ENCODE measurements around the gene SMIM28.
A peak's percentile ranks its signal among the peaks of the same experiment; 100 is the strongest.

The SMIM28 gene

GRCh38 chr6:138401960-138402837 is 24.5 kb downstream of the SMIM28 start:
- ChIA-PET CTCF (interaction anchor here (0.8 to 3.1 kb wide), 7 partner anchors 9 to 123 kb away, joined by 3 to 24 read pairs (median 4); partner anchors contain the start of gene SMIM28), POLR2A (no interaction called here)
- no peak for DNase-seq (ENCODE audit: extremely low spot score)
- no peak for TF ChIP-seq CTCF (IDR thresholded peaks at IDR 0.05; ENCODE audit: control extremely low read depth, extremely low read depth, low read depth, missing control alignments)

- CTCF ChIA-PET, result interaction anchor here (0.6 to 3.3 kb wide), 9 partner anchors 9 to 287 kb away, joined by 3 to 29 read pairs (median 4); partner anchors contain the start of gene SMIM28
- DNase-seq (ENCODE audit: extremely low spot score), result no peak
- TF ChIP-seq CTCF (IDR thresholded peaks at IDR 0.05; ENCODE audit: control extremely low read depth, extremely low read depth, low read depth, missing control alignments), result no peak
- POLR2A ChIA-PET, result no interaction called here
Measured at GRCh38 chr6:138402838-138403187, 25.1 kb downstream of the SMIM28 start.

- TF ChIP-seq CTCF (IDR thresholded peaks at IDR 0.05; ENCODE audit: control extremely low read depth, extremely low read depth, low read depth, missing control alignments), result peak; percentile 47
- CTCF ChIA-PET, result interaction anchor here (0.6 to 3.3 kb wide), 13 partner anchors 8 to 287 kb away, joined by 3 to 29 read pairs (median 4); partner anchors contain the start of gene SMIM28
- DNase-seq (ENCODE audit: extremely low spot score), result peak; percentile 60
- POLR2A ChIA-PET, result interaction anchor here (1.0 kb wide), 1 partner anchor 13 kb away, joined by 5 read pairs; no protein-coding TSS in a partner anchor
Measured at GRCh38 chr6:138403324-138403800, 25.7 kb downstream of the SMIM28 start.

GRCh38 chr6:138403801-138404665 is 26.3 kb downstream of the SMIM28 start, which contains the start of gene HEBP2:
Gene HEBP2, plus strand, starts transcription at chr6:138404223. Its CDS starts 273 bp downstream, at chr6:138404496.
- ChIA-PET POLR2A (interaction anchor here (1.0 kb wide), 1 partner anchor 12 kb away, joined by 5 read pairs; no protein-coding TSS in a partner anchor), CTCF (interaction anchor here (0.6 to 3.3 kb wide), 19 partner anchors 10 to 288 kb away, joined by 3 to 29 read pairs (median 4); no protein-coding TSS in a partner anchor)
- TF ChIP-seq CTCF (IDR thresholded peaks at IDR 0.05; ENCODE audit: control extremely low read depth, extremely low read depth, low read depth, missing control alignments), result peak; percentile 65

GRCh38 chr6:138404666-138405337 is 27.1 kb downstream of the SMIM28 start:
- ChIA-PET CTCF (interaction anchor here (0.6 to 3.3 kb wide), 16 partner anchors 10 to 288 kb away, joined by 3 to 29 read pairs (median 4); no protein-coding TSS in a partner anchor), POLR2A (interaction anchor here (1.0 kb wide), 1 partner anchor 11 kb away, joined by 5 read pairs; no protein-coding TSS in a partner anchor)
- no peak for TF ChIP-seq CTCF (IDR thresholded peaks at IDR 0.05; ENCODE audit: control extremely low read depth, extremely low read depth, low read depth, missing control alignments)
- DNase-seq (ENCODE audit: extremely low spot score), result no peak

More at GRCh38 chr6:138403801-138404665, 26.3 kb downstream of the SMIM28 start, which contains the start of gene HEBP2:
- peak; percentile 92 for DNase-seq (ENCODE audit: extremely low spot score)

All from GM10248 (cell line).